Spleen (tissue), 7 donors: ENCODE measurements around the gene MICAL2.

Experiments used
- POLR2AphosphoS5 ChIP-seq, 3 donors: sonication (generic); formaldehyde crosslinking; IDR thresholded peaks; one replicate each; pipeline ENCODE4 v1.5.1; 2017; ENCODE audit warnings: antibody characterized with exemption in 3 of 3
- TF ChIP-seq, protein P1 (sequence below), 11 experiments: fragments of 200-600 bp in 7 of 11; fragments of 450-650 bp in 4 of 11; sonication (generic) in 4 of 11; IDR thresholded peaks in 8 of 11; conservative IDR thresholded peaks in 3 of 11; 1 replicate in 7 of 11; 2 replicates in 4 of 11; pipeline versions ENCODE4 v1.4.0 to v1.8.0; 2016 to 2021; ENCODE audit warnings: antibody characterized with exemption in 11 of 11, inconsistent platforms in 4 of 11, mild to moderate bottlenecking in 1 of 11
- donor health status: DM: no; HTN: no; CAD: no; lungs with moderate emphysema.
- donor health status: DM: no; HTN: no; CAD: no.
- donor health status: DM: no; HTN: no; CAD: no.

DNA sequence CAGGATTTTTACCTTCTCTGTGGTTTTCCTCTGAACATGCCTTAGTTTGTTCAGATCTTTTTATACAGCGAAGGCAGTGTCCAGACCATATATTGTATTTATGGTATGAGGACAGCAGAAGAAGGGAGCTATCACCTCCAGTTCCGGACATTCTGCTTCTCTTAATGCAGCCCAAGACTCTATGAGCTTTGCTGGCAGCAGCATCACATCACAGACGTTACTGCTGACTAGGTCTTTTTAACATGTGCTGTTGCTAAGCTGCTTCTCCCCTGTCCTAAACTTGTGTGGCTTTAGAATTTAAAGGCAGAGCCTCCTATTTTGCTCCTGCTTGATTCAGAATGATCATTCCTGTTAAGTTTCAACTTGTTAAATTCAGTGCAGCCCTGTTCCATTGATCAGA, 13.4 kb downstream of the MICAL2 start:
- TF ChIP-seq, protein P1, sequence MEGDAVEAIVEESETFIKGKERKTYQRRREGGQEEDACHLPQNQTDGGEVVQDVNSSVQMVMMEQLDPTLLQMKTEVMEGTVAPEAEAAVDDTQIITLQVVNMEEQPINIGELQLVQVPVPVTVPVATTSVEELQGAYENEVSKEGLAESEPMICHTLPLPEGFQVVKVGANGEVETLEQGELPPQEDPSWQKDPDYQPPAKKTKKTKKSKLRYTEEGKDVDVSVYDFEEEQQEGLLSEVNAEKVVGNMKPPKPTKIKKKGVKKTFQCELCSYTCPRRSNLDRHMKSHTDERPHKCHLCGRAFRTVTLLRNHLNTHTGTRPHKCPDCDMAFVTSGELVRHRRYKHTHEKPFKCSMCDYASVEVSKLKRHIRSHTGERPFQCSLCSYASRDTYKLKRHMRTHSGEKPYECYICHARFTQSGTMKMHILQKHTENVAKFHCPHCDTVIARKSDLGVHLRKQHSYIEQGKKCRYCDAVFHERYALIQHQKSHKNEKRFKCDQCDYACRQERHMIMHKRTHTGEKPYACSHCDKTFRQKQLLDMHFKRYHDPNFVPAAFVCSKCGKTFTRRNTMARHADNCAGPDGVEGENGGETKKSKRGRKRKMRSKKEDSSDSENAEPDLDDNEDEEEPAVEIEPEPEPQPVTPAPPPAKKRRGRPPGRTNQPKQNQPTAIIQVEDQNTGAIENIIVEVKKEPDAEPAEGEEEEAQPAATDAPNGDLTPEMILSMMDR (IDR thresholded peaks at IDR 0.05 in 8 of 11, conservative IDR thresholded peaks at IDR 0.05 in 3 of 11) = no peak
- TF ChIP-seq POLR2AphosphoS5 (IDR thresholded peaks at IDR 0.05) = no peak
